ENCODE results near the gene MYRF.

Gene MYRF

GRCh38 chr11:61757213-61757862 is 4.9 kb downstream of the MYRF start:
- no peak for DNase-seq (ENCODE audit: low spot score)
- FAIRE-seq = no peak

DNA sequence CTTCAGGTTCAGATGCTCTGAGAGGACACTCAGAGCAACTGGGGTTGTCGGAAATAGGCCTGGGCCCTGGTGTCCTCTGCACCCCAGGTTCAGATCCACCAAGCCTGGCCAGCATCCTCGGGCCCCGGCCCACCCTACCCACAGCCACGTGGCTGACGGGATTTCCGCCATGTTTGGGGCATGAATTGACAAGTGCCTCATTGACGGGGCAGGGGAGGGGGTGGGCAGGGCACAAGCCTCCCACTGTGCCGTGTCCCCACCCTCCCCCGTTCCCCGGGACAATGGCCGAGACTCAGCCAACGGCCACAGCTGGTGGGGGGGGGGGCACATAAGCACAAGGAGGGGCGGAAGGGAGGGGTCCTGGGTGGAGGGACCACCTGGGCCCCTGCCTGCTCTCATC is 8.5 kb downstream of the MYRF start:
- FAIRE-seq (no peak), DNase-seq (ENCODE audit: low spot score) (no peak)

- no peak for FAIRE-seq
- no peak for DNase-seq (ENCODE audit: low spot score)
Measured at GRCh38 chr11:61761440-61762222, 9.2 kb downstream of the MYRF start.

DNA sequence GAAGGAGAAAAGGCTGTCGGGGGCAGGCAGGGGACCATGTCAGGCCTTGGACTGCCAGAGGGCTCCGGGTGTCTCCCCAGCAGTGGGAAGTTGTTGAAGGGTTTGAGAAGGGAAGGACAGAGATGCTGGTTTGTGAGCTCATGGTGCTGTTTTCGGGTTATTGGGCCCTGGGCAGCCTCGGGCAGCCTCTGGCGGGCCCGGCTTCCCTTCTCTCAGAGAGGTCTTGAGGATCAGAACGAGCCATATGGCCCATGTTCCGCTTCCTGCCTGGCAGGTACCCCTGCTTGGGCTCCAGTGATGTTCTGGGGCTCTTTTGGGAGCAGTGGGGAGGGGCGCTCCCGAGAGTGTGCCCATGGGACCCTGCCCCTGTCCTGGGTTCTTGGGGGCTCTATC is 9.8 kb downstream of the MYRF start:
- DNase-seq (ENCODE audit: low spot score) = no peak
- FAIRE-seq = no peak

GRCh38 chr11:61762798-61763197 is 10.4 kb downstream of the MYRF start:
- DNase-seq (ENCODE audit: low spot score) (no peak), FAIRE-seq (no peak)

DNA sequence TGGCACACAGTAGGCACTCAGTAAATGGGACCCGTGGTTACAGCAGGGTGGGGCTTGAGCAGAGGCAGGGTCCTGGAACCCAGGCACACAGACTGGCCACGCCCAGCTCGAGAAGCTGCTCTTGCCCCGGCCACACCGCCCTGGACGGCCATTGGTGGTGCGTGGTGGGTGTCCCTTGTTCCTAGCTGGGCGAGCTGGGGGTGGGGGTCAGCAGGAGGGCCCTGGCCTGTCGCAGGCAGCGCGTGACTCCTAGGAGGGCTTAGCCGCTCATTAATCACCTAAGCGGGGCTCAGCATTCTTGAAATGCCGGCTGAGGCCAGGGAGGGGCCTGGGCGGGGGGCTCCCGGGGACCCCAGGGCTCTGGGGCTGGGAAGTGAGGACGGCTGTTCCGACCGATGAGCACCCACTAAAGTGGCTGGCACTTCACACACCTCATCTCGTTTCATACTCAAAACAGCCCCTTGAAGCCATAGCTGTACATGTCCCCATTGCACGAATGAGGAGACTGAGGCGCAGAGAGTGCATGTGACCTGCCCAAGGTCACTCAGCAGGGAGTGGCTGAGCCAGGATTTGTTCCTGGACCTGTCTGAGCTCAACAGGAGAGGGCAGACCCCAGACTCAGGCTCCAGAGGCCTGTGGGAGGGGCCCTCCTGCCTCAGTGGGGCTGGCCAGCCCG is 11.6 kb downstream of the MYRF start:
- no peak for FAIRE-seq

GRCh38 chr11:61764606-61765260 is 12.3 kb downstream of the MYRF start:
- no peak for FAIRE-seq

More for the DNA sequence above, 11.6 kb downstream of the MYRF start:
- DNase-seq (ENCODE audit: low spot score) = no peak

DNA sequence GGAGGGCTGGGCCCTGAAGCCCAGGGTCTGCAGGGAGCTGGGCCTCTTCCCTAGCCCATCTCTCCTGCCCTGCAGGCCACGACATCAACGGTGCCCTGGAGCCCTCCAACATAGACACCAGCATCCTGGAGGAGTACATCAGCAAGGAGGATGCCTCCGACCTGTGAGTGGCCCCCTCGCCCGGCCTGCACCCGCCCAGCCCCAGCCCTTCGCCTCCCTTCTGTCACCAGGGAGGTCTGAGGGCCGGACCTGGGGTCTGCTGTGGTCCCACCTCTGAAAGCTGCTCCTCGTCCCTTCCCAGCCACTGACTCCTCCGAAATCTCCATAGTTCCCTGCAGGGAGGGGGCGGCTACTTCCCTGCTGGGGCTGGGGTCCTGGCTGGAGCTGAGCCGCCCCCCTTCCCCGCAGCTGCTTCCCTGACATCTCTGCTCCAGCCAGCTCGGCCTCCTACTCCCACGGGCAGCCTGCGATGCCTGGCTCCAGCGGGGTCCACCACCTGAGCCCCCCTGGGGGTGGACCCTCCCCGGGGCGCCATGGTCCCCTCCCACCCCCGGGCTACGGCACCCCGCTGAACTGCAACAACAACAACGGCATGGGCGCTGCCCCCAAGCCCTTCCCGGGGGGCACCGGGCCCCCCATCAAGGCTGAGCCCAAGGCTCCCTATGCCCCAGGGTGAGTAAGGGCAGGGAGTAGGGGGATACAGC is 13.3 kb downstream of the MYRF start:
- FAIRE-seq = no peak
- no peak for DNase-seq (ENCODE audit: low spot score)

More at GRCh38 chr11:61764606-61765260, 12.3 kb downstream of the MYRF start:
- DNase-seq (ENCODE audit: low spot score) = no peak

GRCh38 chr11:61766353-61766841 is 14.0 kb downstream of the MYRF start:
- no peak for FAIRE-seq
- DNase-seq (ENCODE audit: low spot score) = no peak

- no peak for FAIRE-seq
- DNase-seq (ENCODE audit: low spot score) = no peak
Measured at GRCh38 chr11:61768376-61769076, 16.1 kb downstream of the MYRF start.

- no peak for FAIRE-seq
- no peak for DNase-seq (ENCODE audit: low spot score)
Measured at GRCh38 chr11:61769169-61769920, 16.9 kb downstream of the MYRF start.

DNA sequence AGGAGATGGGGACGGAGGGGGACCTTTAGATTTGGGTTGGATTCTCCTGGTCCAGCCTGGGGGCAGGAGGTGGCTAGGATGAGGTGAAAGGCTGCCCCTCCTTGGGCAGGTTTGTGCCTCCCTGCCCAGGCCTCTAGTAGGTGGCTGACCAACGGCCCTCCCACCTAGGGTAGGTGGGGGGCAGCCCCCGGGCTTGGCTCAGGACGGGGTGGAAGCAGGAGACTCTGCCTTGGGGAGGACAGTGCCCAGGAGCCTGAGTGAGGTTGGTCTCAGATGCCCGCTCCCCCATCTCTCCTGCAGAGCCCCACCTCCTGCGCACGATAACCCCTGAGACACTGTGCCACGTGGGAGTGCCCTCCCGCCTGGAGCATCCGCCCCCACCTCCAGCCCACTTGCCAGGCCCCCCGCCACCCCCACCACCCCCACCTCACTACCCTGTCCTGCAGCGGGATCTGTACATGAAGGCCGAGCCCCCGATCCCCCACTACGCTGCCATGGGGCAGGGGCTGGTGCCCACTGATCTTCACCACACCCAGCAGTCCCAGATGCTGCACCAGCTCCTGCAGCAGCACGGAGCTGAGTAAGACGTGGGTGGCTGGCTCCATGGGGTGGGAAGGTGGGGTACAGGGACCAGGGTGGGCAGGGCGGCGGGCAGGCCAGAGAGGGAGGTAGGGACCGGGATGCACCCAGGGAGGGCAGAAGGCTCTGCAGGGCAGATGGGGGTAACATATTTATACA is 17.7 kb downstream of the MYRF start:
- no peak for FAIRE-seq
- DNase-seq (ENCODE audit: low spot score) = no peak

- FAIRE-seq (no peak), DNase-seq (ENCODE audit: low spot score) (no peak)
Measured at GRCh38 chr11:61771195-61771894, 18.9 kb downstream of the MYRF start.

DNA sequence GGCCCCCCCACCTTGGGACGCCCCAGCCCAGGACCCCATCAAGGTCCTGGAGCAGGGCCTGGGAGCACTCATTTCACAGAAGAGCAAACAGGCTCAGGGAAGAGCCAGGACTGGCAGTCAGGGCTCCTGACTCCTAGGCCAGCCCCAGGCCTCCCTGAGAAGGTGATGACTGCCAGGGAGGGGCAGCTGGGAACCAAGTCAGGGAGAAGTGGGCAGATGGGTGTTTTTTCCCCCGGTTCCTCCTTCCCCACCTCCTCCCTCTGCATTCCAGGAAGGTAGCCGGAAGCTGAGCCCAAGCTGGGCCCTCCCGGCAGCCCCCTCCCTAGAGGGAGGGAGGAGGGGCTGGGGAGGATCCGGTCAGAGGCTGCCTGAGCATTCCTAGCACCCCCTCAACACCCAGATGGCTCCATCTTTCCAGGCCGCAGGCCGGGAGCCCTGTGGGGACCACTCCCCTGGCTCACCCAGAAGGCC is 19.6 kb downstream of the MYRF start:
- DNase-seq (ENCODE audit: low spot score) (no peak), FAIRE-seq (no peak)

DNA sequence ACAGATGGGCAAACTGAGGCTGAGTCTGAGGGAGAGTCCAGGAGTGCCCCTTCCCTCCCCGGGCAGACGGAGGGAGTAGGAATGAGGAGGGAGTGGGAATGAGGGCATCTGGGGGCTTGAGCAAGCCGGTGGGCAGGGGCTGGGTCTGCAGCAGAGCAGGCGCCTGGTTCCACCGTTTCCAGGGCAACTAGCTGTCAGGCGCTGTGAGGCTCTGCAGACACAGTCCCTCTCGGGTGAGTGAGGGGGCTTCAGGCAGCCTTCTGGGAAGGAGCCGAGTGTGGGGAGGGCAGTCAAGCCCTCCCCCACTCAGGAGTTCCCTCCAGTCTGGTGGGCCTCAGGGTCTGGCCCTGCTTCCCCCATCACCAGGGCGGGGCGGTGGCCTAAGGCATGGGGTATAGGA is 20.9 kb downstream of the MYRF start:
- FAIRE-seq = no peak
- DNase-seq (ENCODE audit: low spot score) = no peak

DNA sequence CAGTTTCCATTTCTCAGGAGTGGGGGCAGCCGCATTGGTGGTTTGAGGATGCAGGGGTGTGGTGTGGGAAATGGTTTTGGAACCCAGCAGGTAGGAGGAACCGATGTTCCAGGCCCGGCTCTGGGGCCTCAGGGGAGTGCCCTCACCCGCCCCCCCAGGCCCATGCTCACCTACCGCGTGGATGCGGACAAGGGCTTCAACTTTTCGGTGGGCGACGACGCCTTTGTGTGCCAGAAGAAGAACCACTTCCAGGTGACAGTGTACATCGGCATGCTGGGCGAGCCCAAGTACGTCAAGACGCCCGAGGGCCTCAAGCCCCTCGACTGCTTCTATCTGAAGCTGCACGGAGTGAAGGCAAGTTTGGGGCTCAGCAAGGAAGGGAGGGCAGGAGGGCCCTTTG is 21.4 kb downstream of the MYRF start:
- no peak for DNase-seq (ENCODE audit: low spot score)
- no peak for FAIRE-seq

DNA sequence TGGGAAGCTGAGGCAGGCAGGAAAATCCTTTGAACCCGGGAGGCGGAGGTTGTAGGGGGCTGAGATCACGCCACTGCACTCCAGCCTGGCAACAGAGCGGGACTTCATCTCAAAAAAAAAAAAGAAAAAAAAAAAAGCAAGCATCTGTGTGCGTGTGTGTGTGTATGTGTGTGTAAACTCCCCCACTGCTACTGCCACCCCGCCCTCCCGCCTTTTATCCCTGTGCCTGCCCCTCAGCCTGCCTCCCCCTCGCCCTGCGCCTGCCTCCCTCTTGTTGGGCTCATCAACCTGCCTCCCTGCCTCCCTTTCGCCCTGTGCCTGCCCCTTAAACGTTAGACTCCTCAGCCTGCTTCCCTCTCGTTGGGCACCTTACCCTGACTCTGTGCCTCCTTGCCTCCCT is 22.0 kb downstream of the MYRF start:
- FAIRE-seq (no peak), DNase-seq (ENCODE audit: low spot score) (no peak)

DNA sequence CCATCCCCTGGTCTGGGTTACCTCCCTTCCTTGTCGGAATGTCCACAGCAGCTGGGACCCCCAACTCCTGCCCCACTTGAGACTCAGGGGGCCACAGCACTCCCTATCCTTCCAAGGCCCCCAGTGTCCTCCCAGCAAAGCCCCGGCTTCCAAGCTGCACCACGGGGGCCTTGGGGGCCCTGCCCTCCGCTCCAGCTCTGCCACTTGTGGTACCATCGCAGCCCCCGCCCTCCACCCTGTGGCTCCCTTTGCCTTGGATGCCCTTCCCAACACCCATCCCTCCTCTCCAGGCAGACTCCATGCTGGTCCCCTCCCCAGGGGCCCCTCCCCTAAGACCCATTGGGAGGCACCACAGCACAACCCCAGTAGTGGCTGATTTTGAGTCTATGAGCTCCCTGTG is 22.7 kb downstream of the MYRF start:
- DNase-seq (ENCODE audit: low spot score) = no peak
- FAIRE-seq = no peak

Measured in RCC 7860 (cell line).